Activated gamma-delta T cell treated with anti-CD3 and anti-CD28 coated beads, Interleukin-2, amount 50 U/mL, for 16 hours (primary cell): ENCODE measurements around the gene TTYH3.

Source experiments
- DNase-seq: peaks from one replicate; pipeline ENCODE4 v3.0.0-alpha.2; 2020; ENCODE audit warnings: low read depth

TTYH3 gene

DNA sequence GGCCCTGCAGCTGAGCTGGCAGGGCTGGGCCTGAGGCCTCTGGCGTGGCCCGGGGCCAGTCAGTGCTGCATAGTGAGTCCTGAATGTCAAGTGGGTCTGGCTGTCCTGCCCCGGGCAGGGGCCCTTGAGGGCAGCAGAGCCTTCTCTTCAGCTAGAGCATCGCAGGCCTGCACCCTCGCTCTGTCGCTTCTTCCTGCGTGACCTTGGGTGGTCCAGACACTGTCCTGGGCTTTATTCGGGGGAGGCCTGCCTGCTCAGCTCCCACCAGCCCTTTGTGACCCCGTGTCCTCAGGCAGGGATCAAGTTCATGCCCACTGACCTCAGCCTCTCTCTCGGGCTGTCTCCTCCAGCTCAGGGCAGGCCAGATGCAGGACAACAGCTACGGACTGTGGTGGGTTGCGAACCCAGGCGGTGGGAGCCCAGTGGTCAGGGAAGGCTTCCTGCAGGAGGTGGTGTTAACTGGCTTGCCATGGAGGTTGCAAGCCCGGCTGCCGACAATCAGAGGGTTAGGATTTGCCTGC, 3.4 kb downstream of the TTYH3 start:
- no peak for DNase-seq

DNA sequence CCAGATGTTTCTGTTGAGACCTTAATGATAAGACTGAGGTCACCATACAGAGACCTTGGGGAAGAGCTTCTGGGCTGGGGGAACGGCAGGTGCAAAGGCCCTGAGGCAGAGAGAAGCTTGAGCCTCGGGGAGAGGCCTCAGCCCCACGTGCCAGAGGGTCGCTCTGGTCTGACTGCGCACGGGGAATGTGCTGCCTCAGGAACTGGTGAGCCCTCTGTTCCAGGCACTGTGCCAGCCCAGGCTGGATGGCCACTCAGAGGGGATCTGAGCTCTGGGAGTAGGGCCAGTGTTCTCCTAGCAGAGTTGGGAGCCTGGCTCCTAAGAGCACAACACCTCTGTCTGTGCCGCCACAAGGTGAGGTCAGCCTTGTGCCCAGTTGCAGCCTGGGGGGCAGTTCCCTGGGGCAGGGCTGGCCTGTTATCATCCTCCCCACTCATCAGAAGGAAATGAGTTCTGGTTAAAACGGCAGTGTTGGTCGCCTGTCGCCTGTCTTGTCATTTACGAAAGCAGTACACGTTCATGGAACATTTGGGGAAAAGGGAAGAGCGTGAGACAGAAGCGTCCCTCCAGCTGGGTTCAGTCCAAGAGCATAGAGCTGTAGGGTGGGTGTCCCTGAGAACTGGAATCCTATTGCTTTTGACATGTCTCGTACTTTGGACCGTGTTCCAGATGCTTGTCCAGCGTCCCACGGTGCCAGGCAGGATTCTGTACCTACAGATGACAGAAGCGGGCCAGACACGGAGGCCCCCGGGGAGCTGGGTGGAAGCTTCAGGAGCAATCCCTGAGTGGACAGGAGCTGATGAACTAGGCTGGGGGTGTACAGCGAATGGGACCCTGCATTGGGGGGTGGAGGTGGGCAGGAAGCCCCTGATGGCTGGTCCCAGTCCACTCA, 4.3 kb downstream of the TTYH3 start:
- DNase-seq: no peak

DNA sequence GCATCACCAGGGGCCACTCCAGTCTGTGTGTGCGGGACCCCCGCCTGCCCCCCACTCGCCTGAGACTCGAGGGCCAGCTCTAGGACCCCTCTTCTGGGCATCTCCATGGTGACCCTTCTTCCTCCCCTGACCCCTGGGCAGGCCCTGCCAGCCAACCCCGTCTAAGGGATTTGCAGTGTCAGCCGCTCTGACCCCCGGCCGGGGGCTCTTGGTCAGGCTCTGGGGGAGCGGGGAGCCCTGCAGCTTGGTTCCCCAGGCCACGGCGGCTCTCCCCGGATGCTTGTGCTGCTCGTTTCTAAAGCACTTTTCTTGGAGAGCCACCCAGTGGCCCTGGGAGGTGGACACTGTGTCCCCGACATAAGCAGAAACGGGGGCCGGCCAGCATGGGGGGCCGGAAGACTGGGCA, 5.3 kb downstream of the TTYH3 start:
- DNase-seq: no peak

DNA sequence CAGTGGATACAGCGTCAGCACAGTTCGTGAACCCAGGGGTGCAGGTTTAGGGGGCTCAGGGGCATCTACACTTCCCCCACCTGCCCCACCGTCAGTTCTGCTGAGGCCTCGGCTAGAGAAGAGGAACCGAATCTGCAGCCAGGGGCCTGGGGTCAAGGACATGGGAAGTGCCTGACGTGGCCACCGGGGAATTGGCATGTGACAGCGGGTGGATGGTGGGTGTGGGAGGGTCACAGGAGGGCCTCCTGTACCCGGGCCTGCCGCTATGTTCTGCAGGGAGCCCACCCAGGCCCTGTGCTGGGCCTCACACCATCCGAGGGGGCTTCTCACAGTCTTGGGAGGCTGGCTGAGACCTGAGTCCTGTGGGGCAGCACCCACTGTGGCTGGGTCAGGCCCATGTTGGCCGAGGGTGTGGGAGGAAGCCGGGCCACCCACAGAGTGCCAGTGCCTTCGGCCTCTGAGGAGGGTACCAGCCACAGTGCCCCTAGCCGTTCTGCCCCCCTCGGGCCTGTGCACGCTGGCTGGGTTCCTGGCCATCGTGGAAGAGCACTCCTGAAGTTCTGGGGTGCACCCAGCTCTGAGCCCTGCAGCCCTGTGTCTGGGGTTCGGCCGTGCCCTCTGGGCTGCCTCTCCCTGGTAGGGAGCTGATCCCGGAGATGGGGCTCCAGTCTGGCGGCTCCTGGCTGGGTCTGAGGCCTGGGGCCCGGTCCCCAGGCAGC, 5.9 kb downstream of the TTYH3 start:
- no peak for DNase-seq

DNA sequence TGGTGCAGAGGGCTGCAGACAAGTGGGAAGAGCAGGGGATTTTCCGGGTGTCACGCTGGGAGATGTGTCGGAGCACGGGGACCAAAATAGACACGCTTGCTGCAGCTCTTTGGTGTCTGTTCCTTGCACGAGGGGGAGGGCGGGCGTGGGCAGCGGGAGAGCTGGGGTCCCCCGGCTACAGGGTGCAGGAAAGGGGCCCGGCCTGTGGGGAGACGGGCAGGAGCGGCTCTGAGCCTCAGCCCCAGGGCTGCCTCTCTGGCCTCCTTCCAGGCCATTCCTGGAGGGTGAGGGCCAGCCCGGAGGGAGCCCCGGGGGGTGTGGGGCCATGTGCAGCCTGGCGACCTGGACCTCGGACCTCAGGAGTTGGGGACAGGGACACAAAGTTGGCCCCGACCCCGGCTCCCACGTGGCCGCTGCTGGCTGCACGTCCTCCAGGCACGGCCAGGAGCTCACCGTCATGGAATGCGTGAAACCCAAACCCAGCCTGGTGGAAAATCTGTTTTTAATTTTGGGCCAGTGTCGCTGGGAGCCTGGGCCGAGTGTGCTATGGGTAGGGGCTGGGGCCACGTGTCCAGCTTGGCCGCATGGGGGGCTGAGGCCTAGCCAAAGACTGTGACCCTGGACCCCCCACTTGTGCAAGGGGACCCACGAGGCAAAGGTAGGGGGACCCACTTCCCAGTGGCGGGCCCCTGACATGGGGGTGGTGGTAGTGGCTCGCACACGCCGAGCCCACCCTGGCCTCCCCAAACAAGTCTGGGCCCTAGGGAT, 6.6 kb downstream of the TTYH3 start:
- DNase-seq: no peak

DNA sequence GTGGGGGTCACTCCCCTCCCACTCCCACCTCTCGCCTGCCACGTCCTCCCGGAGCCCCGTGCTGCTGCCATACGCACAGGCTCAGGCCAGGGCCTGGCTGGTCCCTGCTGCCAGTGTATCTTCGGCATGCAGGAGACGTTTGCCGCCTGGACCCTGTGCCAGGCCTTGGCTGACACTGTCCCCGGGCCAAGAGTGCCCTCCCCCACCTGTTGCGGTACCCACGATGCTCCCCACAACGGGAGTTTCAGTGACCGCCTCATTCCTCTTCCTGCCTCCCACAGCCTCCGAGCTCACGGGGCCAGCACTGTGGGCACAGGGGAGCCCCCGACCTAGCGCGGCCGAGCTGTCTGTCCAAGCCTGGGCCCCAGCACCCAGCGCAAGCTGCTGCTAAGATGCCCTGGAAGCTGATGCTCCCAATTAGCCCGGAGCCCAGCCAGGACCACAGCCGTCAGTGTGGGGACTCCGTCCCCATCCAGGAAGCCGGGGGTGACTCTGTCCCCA, 7.4 kb downstream of the TTYH3 start:
- DNase-seq: no peak

DNA sequence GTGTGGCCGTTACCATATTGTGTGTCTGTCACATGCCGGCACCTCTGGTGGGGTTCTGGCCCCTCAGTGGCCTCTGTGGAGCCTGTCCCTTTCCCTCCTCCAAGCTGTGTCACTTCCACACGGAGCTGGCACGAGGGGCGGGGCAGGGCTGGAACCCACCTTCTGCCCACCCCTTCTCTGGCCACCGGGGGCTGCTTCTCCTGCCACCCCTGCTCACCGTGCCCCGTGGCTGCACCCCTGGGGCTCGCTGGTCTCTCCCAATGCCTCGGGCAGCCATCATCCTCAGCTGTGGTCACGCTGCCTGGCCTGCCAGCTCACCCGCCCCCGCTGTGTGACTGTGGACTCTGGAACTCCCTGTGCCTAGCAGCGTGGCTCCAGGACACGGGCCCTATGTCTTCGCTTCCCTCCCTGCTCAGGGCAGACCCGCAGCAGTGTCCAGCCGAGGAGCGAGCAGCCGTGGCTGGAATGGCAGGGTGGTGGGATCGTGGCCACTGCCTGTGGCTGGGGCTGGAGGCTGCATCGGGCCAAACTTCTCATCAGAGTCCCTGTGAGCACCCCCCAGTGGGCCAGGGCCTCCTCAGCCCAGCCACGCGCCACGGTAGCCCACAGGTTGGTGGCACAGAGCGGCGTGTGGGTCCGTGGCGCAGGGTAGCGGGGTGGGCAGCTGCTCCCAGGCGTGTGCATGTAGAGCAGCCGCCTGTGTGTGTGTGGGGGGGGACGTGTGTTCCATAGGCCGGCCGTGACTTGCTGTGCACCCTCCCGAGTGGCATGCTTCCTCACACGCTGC, 8.1 kb downstream of the TTYH3 start:
- no peak for DNase-seq

DNA sequence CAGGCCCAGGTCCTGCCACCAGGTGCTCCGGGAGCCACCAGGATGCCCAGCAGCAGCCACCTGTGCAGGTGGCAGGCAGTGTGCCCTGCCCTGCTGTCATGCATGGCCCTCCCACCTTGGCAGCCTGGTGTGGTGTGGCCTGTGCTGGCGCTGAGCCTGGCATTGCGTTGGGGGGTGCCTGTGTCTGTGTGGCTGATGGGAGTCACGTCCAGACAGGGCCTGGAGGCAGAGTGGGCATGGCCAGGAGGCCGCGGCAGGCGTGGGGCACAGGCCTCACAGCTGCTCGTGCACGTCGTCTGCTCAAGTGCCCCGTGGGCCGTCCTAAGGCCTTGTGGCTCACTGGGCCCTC, 8.7 kb downstream of the TTYH3 start:
- no peak for DNase-seq

DNA sequence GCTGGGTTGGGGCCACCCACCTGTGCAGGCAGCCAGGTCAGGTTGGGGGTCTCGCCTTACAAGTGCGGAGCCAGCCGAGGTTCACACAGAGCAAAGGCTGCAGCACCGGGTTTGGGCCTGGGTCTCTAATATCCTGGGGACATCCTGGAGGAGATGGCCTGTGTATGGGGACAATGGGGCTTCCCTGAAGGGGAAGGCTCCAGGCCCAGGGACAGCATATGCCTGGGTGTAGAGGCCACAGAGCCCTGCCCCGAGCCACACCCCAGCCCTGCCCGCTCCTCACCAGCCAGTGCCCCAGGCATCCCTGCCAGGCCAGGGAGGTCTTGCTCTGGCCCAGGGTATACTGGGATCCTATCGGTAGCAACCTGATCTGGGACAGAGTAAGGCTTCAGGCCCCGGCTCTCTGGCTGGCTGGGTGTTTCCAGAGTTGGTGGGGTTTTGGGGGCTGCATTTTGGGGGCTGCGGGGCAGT, 9.1 kb downstream of the TTYH3 start:
- DNase-seq: no peak

DNA sequence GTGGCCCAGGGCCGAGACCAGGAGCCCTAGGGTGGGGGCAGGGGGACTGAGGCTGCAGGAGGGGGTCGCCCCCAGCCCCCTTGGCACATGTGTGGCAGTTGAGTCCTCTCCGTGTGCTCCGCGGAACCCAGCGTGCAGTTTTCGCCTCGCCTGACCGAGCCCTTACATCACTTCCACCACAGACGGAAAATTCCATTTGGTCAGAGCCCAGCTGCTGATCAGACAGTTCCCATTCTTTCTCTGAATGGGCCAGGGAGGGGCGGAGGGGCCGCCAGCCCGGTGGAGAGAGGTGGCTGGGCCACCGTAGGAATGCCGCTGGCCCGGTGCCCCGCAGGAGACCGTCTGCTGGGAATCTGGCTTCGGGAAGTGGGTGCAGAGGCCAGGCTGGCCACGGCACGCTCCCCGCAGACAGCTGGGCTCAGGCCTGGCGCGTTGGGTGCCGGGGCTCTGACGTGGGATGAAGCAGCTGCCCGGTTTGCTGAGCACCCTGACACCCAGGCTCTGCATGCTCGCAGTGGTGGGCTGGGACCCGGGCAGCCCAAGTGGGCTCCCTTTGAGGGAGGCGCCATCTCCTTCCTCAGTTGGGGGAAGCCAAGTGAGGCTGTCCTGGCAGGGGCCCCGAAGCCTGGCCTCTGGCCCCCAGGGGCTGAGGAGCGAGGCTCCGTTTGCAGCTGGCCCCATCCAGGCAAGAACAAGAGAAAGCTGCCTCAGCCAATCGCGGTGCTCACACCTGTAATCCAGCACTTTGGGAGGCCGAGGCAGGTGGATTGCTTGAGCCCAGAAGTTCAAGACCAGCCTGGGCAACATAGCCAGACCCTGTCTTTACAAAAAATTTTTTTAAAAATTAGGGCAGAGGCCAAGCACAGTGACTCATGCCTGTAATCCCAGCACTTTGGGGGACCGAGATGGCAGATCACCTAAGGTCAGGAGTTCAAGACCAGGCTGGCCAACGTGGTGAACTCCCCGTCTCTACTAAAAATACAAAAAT, 9.9 kb downstream of the TTYH3 start:
- DNase-seq: no peak

DNA sequence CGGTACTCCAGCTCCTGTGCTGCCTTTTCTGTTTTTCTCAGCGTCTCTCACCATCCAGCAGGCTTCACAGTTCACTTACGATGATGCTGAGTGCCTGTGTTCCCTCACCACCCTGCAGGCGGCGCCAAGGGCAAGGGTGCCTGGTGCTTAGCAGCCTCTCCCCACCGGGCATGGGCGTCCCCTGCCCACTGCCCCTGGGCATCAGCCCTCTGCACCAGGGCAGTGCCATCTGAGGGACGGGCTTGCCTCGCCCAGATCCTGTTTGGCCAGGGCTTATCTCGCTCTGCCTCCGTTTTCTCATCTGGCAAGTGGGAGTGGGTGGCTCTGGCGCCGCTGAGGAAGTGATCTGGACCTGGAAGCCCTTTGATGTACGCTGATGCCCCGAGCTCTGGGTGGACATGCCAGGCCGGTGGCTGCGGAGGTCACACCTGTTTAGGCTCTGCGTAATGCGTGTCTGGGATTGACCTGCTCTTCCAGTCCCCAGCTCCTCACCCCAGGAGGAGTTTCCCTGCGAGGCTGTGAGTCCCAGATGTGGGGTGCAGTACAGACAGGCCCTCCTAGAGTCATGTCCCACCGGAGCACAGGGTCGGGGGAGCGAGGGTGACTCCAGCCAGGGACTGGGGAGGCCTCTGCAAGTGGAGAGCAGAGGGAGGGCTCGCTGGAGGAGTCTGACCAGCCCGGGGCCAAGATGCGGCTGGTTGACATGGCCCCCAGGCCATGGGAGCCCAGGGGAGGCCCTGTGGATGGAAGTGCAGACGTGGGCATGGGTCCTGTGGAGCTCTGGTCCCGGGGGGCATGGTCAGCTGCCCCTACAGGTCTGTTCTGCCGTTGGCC, 11.8 kb downstream of the TTYH3 start:
- DNase-seq: no peak

DNA sequence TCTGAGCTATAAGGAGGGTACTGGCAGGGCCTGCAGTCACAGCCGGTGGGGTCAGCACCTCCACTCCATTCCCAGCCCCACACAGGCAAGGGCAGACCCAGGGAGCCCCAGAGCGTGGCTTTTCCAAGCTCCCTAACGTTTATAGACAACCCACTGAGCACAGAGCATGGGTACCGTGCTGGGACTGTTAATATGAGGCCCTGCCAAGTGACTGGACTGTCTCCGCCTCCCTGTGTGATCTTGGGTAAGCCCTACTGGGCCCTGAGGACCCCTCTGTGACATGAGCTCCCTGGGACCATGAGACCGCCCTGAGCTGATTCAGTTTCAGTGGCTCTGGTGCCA, 12.4 kb downstream of the TTYH3 start:
- DNase-seq: no peak

DNA sequence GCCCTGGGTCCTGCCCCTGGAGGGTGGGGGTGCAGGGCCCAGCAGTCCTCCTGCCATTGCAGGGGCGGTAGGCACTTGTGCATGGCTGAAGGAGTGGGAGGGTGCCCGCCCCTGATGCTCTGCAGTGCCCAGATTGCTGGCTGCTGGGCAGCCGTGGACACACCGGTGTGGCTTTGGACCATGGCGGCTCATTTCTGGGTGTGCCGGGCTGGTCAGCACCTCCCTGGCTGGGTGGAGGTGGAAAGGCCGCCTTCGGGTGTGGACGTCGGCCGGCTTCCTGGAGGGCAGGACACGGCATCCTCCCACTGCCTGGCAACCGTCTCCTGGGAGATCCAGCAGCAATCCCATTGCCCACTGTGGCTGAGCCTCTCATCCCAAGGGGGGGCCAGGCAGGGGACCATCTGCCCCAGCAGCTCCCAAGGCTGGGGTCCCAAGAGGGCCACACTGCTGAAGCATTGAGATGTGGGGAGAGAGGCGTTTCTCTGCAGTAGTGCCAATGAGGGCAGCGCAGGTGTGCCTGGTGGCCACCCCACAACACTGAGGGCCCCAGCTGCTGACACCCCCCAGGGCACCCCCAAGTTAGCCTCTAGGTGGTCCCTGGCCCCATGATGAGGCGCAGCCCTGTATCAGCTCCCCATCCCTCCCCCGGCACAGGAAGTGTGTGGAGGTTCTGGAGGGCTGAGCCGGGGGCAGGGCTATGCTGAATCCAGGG, 12.9 kb downstream of the TTYH3 start:
- no peak for DNase-seq

DNA sequence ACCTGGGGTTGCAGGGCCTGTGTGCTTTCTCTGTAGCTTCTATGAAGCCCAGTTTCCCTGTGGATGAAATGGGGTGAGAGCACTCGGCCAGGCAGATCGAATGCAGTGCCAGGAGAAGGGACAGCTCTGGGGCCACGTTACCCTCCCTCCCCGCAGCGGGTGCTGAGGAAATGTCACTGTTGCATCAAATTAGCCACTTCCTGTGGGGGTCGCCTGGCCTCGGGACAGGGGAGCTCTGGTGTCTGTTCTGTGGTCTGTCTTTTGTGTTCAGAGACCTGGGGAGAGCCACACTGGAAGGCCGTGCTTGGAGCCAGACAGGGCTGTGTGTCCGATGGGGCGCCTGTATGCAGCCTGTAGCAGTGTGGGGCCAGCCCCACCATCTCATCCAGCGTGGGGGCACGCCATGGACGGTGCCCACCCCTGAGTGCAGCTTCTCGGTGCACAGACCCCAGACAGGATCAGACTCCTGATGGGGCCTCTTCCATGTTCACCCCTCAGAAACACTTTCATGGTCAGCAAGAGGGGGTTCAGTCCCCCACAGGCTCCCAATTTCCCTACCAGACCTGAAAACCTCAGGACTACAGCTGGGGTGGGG, 13.6 kb downstream of the TTYH3 start:
- DNase-seq: peak; percentile 22

DNA sequence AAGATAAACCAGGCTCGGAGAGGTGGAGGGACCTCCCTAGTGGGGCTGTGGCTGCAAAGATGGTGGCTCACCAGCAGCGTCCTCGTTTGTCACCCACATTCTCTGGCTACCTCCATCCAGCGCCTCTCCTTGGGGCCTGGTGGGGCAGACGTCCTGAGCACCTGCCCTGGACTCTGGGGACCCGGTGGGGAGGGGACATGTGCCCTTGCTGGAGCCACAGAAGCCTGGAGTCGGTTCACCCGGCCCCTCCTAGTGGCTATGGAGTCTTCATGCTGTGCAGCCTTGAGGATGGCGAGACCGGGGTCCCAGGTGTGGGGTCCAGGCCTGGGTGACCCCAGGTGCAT, 14.5 kb downstream of the TTYH3 start:
- DNase-seq: no peak

DNA sequence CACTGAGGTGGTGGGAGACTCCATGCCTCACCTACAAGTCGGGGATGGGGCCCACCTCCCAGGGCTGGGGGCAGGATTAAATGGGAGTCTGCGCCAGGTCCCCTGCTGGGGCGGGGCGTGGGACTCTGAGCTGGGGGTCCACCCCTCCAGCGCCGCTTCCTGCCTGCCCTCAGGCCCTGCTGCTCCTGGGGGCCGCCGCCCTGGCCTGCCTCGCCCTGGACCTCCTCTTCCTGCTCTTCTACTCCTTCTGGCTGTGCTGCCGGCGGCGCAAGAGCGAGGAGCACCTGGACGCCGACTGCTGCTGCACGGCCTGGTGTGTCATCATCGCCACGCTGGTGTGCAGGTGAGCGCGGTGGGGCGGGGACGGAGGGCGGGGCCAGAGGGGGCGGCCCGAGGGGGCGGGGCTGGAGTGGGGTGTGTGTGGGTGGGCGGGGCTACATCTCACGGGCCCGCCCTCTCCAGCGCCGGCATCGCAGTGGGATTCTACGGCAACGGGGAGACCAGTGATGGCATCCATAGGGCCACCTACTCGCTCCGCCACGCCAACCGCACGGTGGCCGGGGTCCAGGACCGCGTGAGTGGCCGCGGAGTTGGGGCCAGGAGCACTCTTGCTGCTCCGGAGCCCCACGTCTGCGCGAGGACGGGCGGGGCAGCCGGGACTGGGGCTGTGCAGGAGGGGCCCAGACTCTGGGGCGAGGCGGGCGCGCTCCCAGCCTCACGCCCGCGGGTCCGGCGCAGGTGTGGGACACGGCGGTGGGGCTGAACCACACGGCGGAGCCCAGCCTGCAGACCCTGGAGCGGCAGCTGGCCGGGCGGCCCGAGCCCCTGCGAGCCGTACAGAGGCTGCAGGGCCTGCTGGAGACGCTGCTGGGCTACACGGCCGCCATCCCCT, 15.1 kb downstream of the TTYH3 start:
- DNase-seq: no peak

DNA sequence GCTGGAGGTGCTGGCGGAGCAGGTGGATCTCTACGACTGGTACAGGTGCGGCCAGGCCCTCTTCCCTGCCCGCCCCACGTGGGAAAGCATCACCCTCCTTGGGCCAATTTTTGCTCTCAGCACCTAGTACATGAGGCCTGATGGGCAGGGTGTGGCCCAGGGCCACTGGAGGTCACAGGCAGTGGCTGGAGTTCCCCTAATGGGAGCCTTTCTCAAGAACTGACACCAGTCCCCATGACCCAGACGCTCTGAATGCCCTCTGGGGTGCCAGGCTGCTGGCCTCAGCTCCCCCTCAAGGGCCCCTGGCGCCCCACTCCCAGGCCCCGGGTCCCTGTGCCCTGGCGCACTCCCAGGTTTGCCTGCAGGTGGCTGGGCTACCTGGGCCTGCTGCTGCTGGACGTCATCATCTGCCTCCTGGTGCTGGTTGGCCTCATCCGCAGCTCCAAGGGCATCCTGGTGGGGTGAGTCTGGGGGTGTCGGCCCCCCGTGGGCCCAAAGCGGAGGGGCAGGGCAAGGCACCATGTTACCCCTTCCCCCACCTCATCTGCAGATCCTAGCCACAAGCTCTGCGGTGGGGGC, 15.9 kb downstream of the TTYH3 start:
- no peak for DNase-seq
